GM19463 (cell line): Measurements from ENCODE around the gene CHRNA3.

ENCODE experiments used
- ATAC-seq: cut with Tn5 transposase; IDR thresholded peaks from one replicate; pipeline ENCODE4 v1.9.1; 2021; ENCODE audit warnings: mild to moderate bottlenecking, moderate library complexity; ENCODE audit not compliant: unreplicated experiment

CHRNA3 gene

DNA sequence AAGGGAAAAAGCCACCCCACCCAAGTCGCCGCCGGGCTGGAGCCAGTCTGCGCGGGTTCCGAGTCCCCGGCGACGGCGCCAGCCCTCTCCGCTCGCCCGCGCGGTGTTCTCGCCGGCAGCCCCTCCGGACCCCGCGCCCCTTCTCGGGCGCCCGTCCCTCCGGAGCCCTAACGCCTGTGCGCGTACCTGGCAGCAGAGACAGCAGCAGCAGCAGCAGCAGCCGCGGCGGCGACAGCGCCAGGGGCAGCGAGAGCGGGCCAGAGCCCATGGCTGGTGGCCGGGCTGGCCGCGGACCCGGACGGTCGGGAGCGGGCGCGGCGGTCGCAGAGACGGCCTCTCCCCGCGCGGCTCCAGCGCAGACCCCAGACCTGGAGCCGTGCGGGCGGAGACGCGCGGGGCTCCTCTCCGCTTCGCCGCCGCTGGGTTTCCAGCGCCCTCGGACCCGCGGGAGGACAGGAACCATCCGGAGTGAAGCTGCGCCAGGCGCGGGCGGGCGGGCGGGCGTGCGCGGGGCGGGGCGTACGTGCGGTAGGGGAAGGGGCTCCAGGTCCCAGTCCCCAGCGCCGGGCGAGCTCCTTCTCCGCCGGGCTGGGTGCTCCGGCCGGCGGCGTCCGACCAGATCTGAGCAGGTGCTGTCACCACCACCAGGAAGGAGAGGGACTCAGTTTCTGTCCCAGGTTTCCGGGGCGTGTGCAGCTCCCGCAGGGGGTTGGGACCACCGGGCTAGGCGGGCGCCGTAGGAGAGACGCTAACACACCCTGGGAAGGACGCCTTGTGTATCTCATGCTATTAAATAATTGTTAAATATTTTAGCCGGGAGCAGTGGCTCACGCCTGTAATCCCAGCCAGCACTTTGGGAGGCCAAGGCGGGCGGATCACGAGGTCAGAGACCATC, at the start of gene CHRNA3:
CHRNA3 (minus strand) TSS at position 470 of the 895 bp plus-strand sequence; CDS start at position 268, 202 bp downstream.
- ATAC-seq, result no peak

DNA sequence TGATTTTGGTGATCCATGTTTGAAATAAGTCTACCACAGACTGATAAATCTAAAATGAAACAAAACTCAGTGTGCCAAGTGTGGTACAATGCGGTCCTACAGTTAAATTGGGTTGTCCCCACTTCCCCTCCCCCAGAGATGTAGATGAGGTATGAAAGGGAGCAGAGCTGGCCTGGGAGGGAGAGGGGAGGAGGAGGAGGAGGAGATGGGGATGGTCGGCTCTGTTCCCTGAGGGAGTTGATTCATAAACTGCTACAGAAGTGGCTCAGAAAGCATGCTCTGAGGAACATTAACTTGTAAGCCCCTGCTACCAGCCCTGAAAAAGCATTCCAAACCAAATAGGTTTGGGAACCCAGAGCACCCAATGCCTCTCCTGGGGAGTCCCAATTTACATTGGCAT, 48.2 kb upstream of the CHRNA3 start:
- ATAC-seq, result no peak

DNA sequence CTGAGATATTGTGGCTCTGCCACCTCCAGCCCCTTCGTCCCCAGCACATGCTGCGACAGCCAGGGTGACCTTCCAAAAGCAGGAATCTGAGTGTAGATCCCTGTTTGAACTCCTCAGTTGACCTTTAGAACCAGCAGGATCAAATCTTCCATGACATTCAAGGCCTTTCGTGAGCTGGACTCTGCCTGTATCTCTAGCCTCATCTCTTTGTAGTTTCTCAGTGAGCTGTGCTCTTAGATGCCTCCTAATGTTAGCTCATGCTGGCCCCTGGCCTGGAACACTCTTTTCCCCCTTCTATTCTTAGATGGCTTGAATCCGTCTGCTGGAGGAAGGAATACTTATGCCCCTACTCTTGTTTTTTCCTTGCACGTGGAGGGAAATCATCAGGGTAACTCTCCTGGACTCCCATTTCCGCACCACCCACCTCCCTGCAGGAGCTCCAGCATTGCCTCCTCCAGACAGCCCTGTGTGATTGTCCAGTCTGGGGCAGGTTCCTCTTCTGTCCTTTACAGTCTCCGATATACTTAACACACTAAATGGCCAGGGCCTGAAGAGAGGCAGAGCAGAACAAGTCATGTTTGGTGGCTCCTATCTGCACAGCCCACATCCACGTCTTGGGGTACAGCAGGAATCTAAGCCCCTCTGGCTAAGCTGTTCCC, 46.9 kb upstream of the CHRNA3 start:
- no peak for ATAC-seq

DNA sequence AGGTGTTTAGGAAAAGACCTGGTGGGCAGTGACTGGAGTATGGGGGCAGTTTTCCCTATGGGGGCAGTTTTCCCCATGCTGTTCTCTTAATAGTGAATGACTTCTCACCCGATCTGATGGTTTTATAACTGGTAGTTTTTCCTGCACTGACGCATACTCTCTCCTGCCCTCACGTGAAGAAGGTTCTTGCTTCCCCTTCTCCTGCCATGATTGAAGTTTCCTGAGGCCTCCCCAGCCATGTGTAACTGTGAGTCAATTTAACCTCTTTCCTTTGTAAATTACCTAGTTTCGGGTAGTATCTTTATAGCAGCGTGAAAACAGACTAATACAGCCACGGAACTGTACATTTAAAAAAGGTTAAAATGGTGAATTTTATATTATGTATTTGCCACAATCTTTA, 45.2 kb upstream of the CHRNA3 start:
- ATAC-seq, result no peak

DNA sequence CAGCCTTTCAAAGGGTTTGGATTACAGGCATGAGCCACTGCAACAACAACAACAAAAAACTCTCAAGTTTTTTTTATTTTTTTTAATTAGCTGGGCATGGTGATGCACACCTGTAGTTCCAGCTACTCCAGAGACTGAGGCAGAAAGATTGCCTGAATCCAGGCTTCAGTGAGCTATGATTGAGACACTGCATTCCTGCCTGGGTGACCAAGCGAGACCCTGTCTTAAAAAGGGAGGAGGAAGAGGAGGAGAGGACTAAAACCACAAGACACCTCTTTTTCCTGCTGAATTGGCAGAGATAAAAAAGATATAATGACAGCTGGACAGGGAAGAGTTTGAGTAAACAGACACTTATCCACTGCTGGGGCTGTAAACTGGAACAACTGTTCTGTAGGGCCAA, 42.9 kb upstream of the CHRNA3 start:
- no peak for ATAC-seq

DNA sequence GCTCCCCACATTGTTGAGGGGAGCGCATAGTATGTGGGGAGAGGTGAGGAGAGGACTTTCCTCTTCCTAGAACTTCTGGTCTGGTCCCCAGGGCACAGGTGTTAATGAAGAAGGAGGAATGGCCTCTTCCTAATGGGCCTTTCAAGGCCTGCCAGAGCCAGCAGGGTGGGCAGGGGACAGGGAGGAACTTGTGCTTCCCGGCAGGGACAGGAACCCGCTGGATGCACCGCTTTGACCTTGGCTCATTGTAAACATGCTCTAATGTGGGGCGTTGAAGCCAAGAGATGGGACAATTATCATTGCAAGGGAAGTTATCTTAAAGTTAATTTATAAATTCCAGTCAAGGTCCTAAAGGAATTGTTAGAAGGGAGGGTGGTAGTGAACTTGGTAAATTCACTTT, 41.2 kb upstream of the CHRNA3 start:
- ATAC-seq, result no peak

DNA sequence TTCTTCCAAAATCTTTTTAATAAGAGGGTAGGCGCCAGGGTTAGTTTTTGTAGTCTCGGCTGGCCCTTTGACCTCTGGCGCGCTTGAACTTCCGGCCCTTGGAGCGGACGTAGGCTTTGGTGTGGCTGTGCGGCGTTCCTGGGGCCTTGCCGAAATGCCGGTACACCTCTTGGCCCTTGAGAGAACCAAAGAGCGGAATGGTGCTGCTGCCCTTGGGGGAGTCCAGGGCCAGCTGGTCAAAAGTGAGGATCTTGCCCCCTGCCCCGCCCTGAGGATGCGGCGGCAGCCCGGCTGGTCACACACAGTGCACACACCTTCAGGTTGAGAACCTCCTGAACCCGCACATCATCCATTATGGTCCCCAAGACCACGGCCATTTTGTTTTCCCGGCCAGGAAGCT, 40.2 kb upstream of the CHRNA3 start:
- no peak for ATAC-seq

DNA sequence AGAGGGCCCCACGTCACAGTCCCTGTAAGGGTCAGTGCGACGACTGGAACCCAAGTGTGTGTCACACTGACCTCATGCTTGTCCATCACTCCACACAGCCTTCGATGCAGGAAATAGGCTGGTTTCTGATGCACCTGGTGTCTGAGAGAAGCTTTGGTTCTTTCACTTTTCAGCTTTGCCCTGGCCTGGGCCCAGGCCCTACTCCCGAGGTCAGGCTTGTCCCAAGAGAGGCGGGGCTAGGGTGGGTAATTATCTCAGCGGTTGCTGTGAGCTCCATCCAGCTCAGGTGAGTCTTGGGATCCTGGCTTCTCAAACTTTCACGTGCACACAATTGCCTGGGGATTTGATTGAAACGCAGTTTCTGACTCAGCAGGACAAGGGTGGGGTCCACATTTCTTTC, 39.8 kb upstream of the CHRNA3 start:
- ATAC-seq, result no peak

DNA sequence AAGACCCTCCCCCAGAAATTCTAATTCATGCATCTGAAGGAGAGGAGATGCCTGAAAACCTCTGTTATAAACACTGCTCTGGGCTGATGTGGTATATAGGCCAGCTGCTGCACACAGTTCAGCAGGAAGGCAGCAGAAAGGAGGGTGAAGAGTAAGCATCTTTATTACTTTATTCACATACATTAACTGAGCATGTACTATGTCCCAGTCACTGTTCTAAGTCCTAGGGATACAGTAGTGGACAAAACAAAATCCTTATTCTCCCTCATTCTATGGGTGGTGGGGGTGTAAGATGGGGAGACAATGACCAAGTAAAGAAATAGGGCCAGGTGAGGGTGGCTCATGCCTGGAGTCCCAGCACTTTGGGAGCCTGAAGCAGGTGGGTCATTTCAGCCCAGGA, 38.0 kb upstream of the CHRNA3 start:
- no peak for ATAC-seq

DNA sequence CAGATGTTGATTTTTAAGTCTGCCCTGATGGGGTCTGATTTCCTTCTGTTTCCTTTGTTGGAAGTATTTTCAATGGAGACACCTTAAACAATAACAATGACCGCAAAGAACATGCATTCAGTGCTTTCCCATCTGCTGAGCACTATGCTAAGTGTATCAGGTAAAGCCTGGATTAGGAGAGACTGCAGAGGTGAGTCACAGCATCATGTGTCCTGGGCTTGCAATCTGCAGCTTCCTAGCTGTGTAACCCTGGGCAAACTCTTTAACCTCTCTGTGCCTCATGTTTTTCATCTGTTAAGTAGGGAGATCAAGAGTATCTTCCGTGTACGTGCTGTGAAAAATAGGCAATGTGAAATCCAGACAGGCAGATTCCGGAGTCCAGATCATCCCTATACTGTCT, 33.5 kb upstream of the CHRNA3 start:
- ATAC-seq, result no peak

DNA sequence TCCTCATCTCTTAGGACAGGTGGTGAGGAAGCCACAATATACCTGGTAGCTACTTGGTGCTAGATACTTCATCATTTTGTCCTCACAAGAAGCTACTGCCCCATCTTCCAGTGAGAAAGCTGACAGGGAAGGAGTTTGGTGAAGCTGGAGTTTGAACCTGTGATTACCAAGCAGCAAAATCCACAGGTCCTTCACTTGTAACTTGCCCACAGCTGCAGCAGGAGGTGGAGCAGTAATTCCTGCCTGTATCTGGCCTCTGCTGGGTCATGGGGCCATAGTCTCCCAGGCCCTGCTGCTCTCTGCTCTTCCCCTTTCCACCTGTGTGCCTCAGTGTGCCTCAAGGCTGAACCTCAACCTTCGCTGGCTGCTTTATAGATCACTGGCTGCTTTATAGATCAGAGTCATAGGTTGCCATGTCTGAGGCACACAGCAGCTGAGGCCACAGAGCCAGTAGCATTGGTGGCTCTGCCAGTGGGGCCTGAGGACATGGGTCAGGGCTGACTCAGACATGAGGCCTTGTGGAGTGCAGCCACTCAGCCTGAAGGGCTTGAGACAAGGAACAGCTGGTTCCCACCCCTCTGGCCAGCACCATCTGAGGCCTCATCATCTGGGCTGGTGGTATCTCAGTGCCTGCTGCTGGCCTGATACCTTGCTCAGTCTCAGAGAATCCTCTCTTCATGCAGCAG, 31.3 kb upstream of the CHRNA3 start:
- ATAC-seq, result no peak

DNA sequence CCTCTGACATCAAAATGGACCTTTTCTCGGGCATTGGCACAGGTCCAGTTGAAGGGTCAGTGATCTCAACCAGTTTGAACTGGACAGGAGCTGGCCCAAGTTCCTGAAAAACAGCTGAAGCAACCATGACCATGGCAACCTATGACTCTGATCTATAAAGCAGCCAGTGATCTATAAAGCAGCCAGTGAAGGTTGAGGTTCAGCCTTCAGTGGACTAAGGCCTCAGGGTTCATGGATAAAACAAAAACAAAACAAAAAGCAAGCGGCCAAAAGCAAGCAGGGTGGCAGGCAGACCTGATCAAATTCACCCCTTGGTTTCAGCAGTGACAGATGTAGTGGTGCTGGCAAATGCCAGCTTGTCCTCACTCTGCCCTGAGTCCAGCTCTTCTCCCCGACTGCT, 30.2 kb upstream of the CHRNA3 start:
- no peak for ATAC-seq

DNA sequence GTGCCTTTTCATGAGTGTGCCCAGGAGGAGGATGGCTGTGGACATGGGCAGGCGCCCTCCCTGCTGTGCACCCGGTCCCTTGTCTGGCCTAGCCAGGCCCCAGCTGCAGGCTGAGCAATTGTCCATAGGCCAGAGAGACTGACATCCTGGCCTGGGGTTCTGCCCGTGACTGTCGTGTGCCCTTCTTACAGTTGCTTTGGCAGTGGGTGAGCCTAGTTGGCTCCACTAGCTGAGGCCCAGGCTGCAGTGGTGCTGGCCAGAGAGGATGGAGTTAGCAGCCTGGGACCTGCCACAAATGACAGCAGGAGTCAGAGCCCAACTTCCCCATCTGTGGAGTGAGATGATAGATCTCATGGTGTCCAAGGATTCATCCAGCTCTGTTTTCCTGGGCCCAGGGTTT, 29.2 kb upstream of the CHRNA3 start:
- ATAC-seq, result no peak

DNA sequence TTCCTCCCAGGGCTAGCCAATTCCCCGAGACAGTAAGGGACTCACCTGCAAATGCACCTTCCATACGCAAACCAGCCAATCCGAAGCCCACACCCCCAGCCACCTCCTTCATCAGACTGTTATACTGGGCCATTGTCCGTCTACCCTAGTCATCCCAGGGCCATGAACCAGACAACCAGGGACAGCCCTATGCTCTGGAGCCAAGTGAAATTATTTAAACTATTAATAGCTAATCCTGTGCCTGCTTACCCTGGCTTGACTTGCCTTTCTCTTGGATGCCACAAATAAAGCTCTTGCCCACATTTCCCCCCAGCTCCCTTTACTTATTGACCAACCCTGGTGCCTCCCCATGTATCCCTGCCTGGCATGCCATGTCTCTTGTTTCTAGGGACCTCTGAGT, 24.2 kb upstream of the CHRNA3 start:
- no peak for ATAC-seq

DNA sequence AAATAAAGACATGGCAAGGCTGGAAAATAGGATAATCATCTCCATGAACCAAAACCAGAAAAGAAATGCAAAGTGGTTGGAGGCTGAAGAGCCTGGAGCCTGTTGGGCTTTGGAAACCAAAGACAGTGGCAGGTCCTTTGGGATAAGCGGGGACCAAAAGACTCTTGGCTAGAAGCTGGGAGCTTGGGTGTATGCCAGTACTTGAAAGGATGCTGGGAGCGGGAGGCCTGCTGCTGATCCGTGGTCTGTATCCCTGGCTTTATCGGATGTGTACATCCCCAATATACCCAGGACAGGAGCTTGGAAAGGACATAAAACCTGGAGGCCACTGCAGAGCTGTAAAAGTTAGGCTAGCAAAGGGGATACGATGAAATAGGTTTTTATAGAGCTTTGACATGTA, 21.5 kb upstream of the CHRNA3 start:
- ATAC-seq, result no peak

DNA sequence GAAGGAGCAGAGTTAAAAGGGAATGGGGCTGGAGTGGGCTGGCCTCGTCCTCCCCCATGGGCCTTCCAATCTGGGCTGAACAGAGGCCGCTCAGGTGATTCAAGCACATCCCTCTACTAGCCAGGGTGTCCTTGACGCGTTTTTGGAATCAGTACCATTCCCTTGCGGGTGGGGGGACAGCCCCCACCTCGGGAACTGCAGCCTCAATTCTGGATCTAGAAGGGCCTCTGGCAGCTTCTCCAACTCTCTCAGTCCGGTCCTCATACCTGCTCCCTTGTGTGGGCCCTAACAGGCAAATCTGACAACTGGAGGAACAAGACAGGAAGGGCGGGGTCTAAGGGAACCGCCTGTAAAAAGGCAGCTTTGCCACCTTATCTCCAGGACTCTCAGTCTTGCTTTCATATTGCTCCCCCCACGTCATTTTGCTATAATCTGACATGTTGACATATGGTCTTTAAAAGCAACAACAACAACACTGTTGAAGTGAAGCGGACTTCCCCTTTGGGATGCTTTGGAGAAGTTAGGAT, 21.0 kb upstream of the CHRNA3 start:
- ATAC-seq, result no peak

DNA sequence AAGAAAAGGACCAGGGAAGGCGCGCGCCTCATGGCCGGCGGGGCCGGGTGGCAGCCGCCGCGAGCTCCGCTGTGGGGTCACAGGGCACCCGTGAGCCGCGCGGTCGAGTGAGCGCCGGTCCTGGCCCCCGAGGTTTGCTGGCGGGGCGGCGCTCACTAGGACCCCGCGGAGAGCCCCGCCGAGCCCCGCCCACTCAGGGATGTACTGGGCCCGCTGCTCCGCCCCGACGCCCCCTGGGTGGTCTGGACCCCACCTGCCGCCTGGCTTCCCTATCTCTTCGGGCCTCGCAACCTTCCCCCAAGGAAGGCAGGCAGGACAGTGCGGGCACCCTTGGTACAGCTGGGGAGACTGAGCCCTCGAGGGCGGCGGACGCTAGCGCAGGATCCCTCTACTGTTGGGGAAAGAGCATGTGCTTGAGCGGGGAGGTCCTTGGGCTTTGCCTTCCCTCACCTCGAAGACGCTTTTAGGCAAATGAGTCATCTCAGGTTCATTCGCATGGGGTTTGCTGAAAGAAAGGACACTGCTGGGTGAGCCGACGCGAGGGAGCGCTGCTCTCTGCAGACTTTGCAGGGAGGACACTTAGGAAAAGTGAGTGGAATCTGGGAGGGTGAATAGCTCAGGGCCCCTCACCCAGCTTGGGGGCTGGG, 20.4 kb upstream of the CHRNA3 start, which contains the start of gene CHRNB4:
CHRNB4 (minus strand) TSS at position 109 of the 647 bp plus-strand sequence; CDS start at position 32, 77 bp downstream.
- ATAC-seq, result no peak

DNA sequence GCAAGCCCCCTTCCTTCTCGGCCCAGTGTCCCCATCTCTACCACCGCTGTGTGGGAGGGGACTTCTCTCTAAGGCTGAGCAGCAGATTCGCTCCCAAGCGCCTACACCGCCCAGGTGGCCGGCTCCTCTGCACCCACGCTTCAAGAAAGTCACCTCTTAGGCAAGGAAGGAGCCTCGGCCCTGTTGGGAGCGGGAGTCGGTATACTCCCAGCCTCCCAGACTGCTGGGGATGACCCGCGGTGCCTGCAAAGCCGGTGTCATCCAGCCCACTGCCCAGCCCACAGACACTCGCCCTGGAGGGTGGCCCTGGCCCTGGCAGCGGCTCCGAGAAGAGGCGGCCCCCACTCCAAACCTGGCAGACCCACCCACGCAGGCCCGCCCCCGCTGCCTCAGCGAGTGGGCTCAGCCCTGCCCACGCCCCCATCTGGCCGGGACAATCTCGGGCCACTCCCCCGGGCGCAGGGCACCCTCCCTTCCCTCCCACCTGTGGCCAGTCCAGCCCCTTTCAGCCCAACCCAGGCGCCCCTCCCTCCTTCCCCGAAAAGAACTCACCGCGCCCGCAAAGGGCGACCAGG, 19.8 kb upstream of the CHRNA3 start:
- ATAC-seq, result no peak

DNA sequence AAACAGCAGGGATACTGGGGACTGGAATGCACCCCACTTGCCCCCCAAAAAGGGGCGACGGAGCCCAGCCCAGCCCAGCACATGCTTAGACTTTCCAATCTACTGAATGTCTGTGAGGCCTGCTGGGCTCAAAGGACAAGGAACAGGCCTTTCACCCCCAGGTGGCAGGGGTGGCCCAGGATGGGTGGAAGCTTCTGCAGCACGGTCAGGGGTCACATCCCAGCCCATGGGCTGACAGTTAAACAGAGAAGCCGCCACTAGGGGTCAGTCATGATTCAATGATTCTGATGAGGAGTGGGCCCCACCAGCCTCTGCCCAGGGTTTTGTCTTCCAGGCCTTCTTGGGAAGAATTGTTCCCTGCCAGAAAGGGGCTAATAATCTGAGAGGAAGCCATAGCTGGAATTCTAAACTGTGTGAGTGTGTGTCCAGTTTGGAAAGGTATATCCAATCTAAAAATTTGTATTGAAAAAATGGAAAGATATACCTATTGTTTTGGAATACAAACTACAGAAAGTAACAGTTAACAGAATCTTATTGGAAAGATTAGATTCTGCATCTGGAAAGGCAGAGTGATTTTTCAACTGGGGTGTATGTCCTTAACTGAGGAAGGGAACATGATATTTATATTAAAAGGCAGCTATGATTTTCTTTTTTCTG, 18.0 kb upstream of the CHRNA3 start:
- ATAC-seq, result no peak

DNA sequence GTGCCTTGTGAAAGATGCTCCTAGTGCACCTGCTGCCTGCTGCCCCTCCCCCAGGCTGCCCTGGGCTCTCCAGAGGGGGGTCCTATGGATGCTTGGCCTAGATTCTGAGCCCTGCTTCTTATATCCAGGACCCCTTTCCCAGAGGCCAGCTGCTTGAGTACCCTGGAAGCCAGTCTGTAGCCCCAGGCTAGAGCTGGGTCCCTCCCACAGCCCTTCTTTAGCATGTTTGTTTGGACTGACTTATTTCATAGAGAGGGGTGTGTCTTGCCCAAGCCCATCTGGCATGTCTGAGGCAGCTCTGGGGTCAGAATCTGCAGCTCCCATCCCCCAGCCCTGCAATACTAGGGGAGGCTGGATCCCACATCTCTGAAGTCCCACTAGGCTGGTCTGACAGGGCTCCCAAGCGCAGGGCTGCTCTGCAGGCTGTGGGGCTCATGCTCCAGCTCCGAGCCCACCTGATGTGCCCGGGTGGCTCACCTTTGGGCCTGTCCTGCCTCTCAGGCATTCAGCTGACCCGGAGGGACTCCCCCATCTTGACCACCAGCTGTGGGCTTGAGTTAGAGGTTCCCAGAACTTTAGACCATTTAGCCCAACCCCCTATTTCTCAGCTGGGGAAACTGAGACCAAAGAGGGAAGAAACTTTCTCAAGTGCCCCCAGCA, 17.1 kb upstream of the CHRNA3 start:
- ATAC-seq, result no peak
